ENCODE data around the gene LDB2.

GRCh38 chr4:16772366-16772850 is 126.0 kb downstream of the LDB2 start:
- TF ChIP-seq POLR2AphosphoS5 (IDR thresholded peaks at IDR 0.05; ENCODE audit: insufficient read depth, low read depth, low read length) (no peak), POLR2A (IDR thresholded peaks at IDR 0.05; ENCODE audit: low read depth, low read length) (no peak), EZH2 (IDR thresholded peaks at IDR 0.05; ENCODE audit: borderline replicate concordance, low read depth, low read length, severe bottlenecking) (no peak)
